IgD-negative memory B cell (primary cell): ENCODE measurements around the gene GSS. TPM values are rescaled to one million over a fixed set of nuclear protein-coding genes. Genes with fewer than 3 reads are reported as not detected.

Source experiments
- polyA plus RNA-seq: library from polyadenylated mRNA; unstranded; fragments of 300-500 nt; fragmentation: Illumina TruSeq; gene quantifications from one replicate; pipeline ENCODE4 v1.2.3, GENCODE V29; 2021

The GSS gene
- polyA plus RNA-seq, 1 donor from 2014 or later: 22.3 TPM

Other genes with a start within 250 kb of the GSS start
- 10.8 TPM for gene NCOA6, start 130.2 kb downstream of the GSS start, polyA plus RNA-seq
- gene GGT7, start 83.0 kb downstream of the GSS start, polyA plus RNA-seq: 1.1 TPM
- 4.2 TPM for gene ACSS2, start 79.2 kb downstream of the GSS start, polyA plus RNA-seq
- 0.34 TPM for gene MYH7B, start 62 bp upstream of the GSS start, polyA plus RNA-seq
- gene TRPC4AP, start 137.0 kb upstream of the GSS start, polyA plus RNA-seq: 53.4 TPM
- 51.9 TPM for gene EDEM2, start 191.5 kb upstream of the GSS start, polyA plus RNA-seq
- not detected for gene PROCR, start 216.3 kb upstream of the GSS start, polyA plus RNA-seq